ENCODE measurements around the gene SNX13. TPM values are rescaled to one million over a fixed set of nuclear protein-coding genes. Genes with fewer than 3 reads are reported as not detected.

Gene SNX13
- total and polyA plus RNA-seq, 9 of the 15 experiments (the other 6 are each of a cell fraction or from before 2014, with no cell fraction given), result 5.6 to 33.2 (median 25.4) TPM

GRCh38 chr7:17832820-17833355 is 107.4 kb downstream of the SNX13 start (continued):
- TF ChIP-seq CTCF (IDR thresholded peaks at IDR 0.05 in 2 of 3, conservative IDR thresholded peaks at IDR 0.05 in 1 of 3; ENCODE audit: insufficient read depth in 2 of 3, low read depth in 1 of 3, low read length in 3 of 3) (no peak), DIDO1 (tag; IDR thresholded peaks at IDR 0.05; ENCODE audit: low read depth) (no peak), U2AF2 (optimal IDR thresholded peaks at IDR 0.05; ENCODE audit: low read depth, low read length) (no peak), PKNOX1 (IDR thresholded peaks at IDR 0.05) (no peak), ZBTB8A (IDR thresholded peaks at IDR 0.05; ENCODE audit: partially characterized antibody) (no peak), EZH2 (IDR thresholded peaks at IDR 0.05; ENCODE audit: borderline replicate concordance, low read depth, low read length) (no peak), MEF2A (IDR thresholded peaks at IDR 0.05; ENCODE audit: control insufficient read depth, low read depth, low read length) (no peak), RAD51 (IDR thresholded peaks at IDR 0.05; ENCODE audit: borderline replicate concordance, low read depth) (no peak), ZNF23 (CRISPR knock-in tag; IDR thresholded peaks at IDR 0.05) (no peak)
- TF ChIP-seq, protein P1, sequence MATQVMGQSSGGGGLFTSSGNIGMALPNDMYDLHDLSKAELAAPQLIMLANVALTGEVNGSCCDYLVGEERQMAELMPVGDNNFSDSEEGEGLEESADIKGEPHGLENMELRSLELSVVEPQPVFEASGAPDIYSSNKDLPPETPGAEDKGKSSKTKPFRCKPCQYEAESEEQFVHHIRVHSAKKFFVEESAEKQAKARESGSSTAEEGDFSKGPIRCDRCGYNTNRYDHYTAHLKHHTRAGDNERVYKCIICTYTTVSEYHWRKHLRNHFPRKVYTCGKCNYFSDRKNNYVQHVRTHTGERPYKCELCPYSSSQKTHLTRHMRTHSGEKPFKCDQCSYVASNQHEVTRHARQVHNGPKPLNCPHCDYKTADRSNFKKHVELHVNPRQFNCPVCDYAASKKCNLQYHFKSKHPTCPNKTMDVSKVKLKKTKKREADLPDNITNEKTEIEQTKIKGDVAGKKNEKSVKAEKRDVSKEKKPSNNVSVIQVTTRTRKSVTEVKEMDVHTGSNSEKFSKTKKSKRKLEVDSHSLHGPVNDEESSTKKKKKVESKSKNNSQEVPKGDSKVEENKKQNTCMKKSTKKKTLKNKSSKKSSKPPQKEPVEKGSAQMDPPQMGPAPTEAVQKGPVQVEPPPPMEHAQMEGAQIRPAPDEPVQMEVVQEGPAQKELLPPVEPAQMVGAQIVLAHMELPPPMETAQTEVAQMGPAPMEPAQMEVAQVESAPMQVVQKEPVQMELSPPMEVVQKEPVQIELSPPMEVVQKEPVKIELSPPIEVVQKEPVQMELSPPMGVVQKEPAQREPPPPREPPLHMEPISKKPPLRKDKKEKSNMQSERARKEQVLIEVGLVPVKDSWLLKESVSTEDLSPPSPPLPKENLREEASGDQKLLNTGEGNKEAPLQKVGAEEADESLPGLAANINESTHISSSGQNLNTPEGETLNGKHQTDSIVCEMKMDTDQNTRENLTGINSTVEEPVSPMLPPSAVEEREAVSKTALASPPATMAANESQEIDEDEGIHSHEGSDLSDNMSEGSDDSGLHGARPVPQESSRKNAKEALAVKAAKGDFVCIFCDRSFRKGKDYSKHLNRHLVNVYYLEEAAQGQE (IDR thresholded peaks at IDR 0.05; ENCODE audit: borderline replicate concordance), result no peak
- TF ChIP-seq, protein P1 (CRISPR knock-in tag; IDR thresholded peaks at IDR 0.05; ENCODE audit: low read depth), result no peak

All from K562 (cell line).